HEK293 (cell line): ENCODE measurements around the gene NOVA1.

ENCODE experiments used
- CTCF ChIA-PET: fragments of 350-600 bp; formaldehyde crosslinking; extraction: SDS; loops from one replicate; lab custom pipeline; 2021; ENCODE audit warnings: antibody characterized with exemption; lab: Yijun Ruan, JAX
- POLR2A ChIA-PET: fragments of 300-600 bp; formaldehyde crosslinking; extraction: SDS; loops from one replicate; lab custom pipeline; 2020; ENCODE audit warnings: antibody characterized with exemption, inconsistent platforms; lab: Yijun Ruan, JAX
- H3K27ac ChIP-seq: fragments of 200-500 bp; sonication (Bioruptor generic); 2 replicates; pipeline ENCODE4 v1.5.1; 2014; ENCODE audit warnings: low read depth, low read length, control low read depth, inconsistent platforms; ENCODE audit errors: extremely low read depth
- H3K36me3 ChIP-seq, 2 experiments: fragments of 200-500 bp in 1 of 2; sonication (Bioruptor generic) in 1 of 2; 1 replicate in 1 of 2; 2 replicates in 1 of 2; pipeline ENCODE4 v1.5.1; 2014 to 2017; ENCODE audit warnings: inconsistent platforms in 2 of 2, low read length in 2 of 2; ENCODE audit not compliant: control insufficient read depth in 2 of 2, insufficient read depth in 1 of 2
- H3K4me1 ChIP-seq: fragments of 200-500 bp; sonication (Bioruptor generic); 2 replicates; pipeline ENCODE4 v1.5.1; 2014; ENCODE audit warnings: mild to moderate bottlenecking, low read length, inconsistent platforms; ENCODE audit not compliant: control insufficient read depth, insufficient read depth
- H3K4me3 ChIP-seq: 2 replicates; pipeline ENCODE4 v1.5.1; 2011; ENCODE audit warnings: low read depth, mild to moderate bottlenecking, control low read depth, low read length, moderate library complexity
- H3K9me3 ChIP-seq: fragments of 200-500 bp; sonication (Bioruptor generic); 2 replicates; pipeline ENCODE4 v1.5.1; 2014; ENCODE audit warnings: low read depth, low read length, inconsistent platforms; ENCODE audit not compliant: control insufficient read depth, insufficient read depth
- OSR2 ChIP-seq: fragments of 450-650 bp; formaldehyde crosslinking; IDR thresholded peaks from 2 replicates; pipeline ENCODE4 v1.5.1; 2016; ENCODE audit warnings: missing biosample characterization, missing genetic modification characterization
- PRDM2 ChIP-seq: fragments of 450-650 bp; formaldehyde crosslinking; IDR thresholded peaks from 2 replicates; pipeline ENCODE4 v1.5.1; 2016; ENCODE audit warnings: missing biosample characterization, missing genetic modification characterization, borderline replicate concordance
- SALL2 ChIP-seq: fragments of 450-650 bp; formaldehyde crosslinking; IDR thresholded peaks from 2 replicates; pipeline ENCODE4 v1.5.0; 2017; ENCODE audit warnings: missing biosample characterization, mild to moderate bottlenecking, missing genetic modification characterization, borderline replicate concordance
- ZIC2 ChIP-seq: fragments of 450-650 bp; formaldehyde crosslinking; IDR thresholded peaks from 2 replicates; pipeline ENCODE4 v1.5.1; 2016; ENCODE audit warnings: missing biosample characterization, missing genetic modification characterization
- ZNF114 ChIP-seq: fragments of 450-650 bp; formaldehyde crosslinking; IDR thresholded peaks from 2 replicates; pipeline ENCODE4 v1.5.0; 2017; ENCODE audit warnings: missing biosample characterization, missing genetic modification characterization
- ZNF133 ChIP-seq: fragments of 450-650 bp; formaldehyde crosslinking; IDR thresholded peaks from 2 replicates; pipeline ENCODE4 v1.5.1; 2016; ENCODE audit warnings: missing biosample characterization, missing genetic modification characterization
- ZNF148 ChIP-seq: fragments of 450-650 bp; formaldehyde crosslinking; IDR thresholded peaks from 2 replicates; pipeline ENCODE4 v1.5.0; 2017; ENCODE audit warnings: missing biosample characterization, missing genetic modification characterization, borderline replicate concordance
- ZNF248 ChIP-seq: fragments of 450-650 bp; formaldehyde crosslinking; IDR thresholded peaks from 2 replicates; pipeline ENCODE4 v1.5.1; 2017; ENCODE audit warnings: missing biosample characterization, missing genetic modification characterization
- ZNF366 ChIP-seq: fragments of 450-650 bp; formaldehyde crosslinking; conservative IDR thresholded peaks from 2 replicates; pipeline ENCODE4 v1.5.1; 2016; ENCODE audit warnings: missing biosample characterization, missing genetic modification characterization
- ZNF529 ChIP-seq: fragments of 450-650 bp; formaldehyde crosslinking; IDR thresholded peaks from 2 replicates; pipeline ENCODE4 v1.5.1; 2017; ENCODE audit warnings: missing genetic modification characterization, missing biosample characterization; ENCODE audit not compliant: insufficient replicate concordance
- ZNF549 ChIP-seq: fragments of 450-650 bp; IDR thresholded peaks from 2 replicates; pipeline ENCODE4 v1.5.1; 2018; ENCODE audit warnings: missing biosample characterization, missing genetic modification characterization, mild to moderate bottlenecking, inconsistent platforms, moderate library complexity
- ZNF626 ChIP-seq: fragments of 450-650 bp; sonication (Bioruptor Pico); formaldehyde crosslinking; IDR thresholded peaks from 2 replicates; pipeline ENCODE4 v1.5.1; 2018; ENCODE audit warnings: missing biosample characterization, missing genetic modification characterization, inconsistent platforms
- ZNF670 ChIP-seq: fragments of 450-650 bp; formaldehyde crosslinking; IDR thresholded peaks from 2 replicates; pipeline ENCODE4 v1.5.1; 2016; ENCODE audit warnings: missing biosample characterization, missing genetic modification characterization, low read depth
- ZNF777 ChIP-seq: fragments of 450-650 bp; formaldehyde crosslinking; IDR thresholded peaks from 2 replicates; pipeline ENCODE4 v1.5.1; 2017; ENCODE audit warnings: missing biosample characterization, missing genetic modification characterization, borderline replicate concordance
- ZNF830 ChIP-seq: fragments of 450-650 bp; IDR thresholded peaks from 2 replicates; pipeline ENCODE4 v1.5.0; 2018; ENCODE audit warnings: missing biosample characterization, missing genetic modification characterization, low read depth, mild to moderate bottlenecking, moderate library complexity
- TF ChIP-seq, protein P1 (sequence below): fragments of 450-650 bp; formaldehyde crosslinking; IDR thresholded peaks from 2 replicates; pipeline ENCODE4 v1.5.1; 2016; ENCODE audit warnings: missing biosample characterization, missing genetic modification characterization
- TF ChIP-seq, protein P2 (sequence below): fragments of 450-650 bp; formaldehyde crosslinking; IDR thresholded peaks from 2 replicates; pipeline ENCODE4 v1.5.1; 2016; ENCODE audit warnings: missing biosample characterization, missing genetic modification characterization

Gene NOVA1

GRCh38 chr14:26412421-26412820, 185.4 kb downstream of the NOVA1 start (continued):
- no peak for TF ChIP-seq PRDM2 (tag by site-specific recombination)
- TF ChIP-seq, all 188 proteins: peak for 0

GRCh38 chr14:26410189-26410685, 187.6 kb downstream of the NOVA1 start:
- H3K4me3 ChIP-seq = no peak overlapping the region
- POLR2A ChIA-PET = no interaction called here
- H3K9me3 ChIP-seq = no peaks in the 10 kb centered on the region
- CTCF ChIA-PET = no interaction called here
- no peak overlapping the region for H3K27ac ChIP-seq
- H3K36me3 ChIP-seq = no peaks in the 10 kb centered on the region
- TF ChIP-seq ZNF777 (no peak), ZNF529 (no peak), SALL2 (no peak), ZNF133 (tag by site-specific recombination) (no peak), ZNF670 (tag by site-specific recombination) (no peak), ZNF148 (tag by site-specific recombination) (no peak), ZNF248 (no peak), ZIC2 (tag by site-specific recombination) (no peak), ZNF830 (tag by site-specific recombination) (no peak), OSR2 (tag by site-specific recombination) (no peak), ZNF114 (tag by site-specific recombination) (no peak), ZNF366 (tag by site-specific recombination) (no peak), ZNF626 (no peak), ZNF549 (no peak)
- TF ChIP-seq, protein P1, sequence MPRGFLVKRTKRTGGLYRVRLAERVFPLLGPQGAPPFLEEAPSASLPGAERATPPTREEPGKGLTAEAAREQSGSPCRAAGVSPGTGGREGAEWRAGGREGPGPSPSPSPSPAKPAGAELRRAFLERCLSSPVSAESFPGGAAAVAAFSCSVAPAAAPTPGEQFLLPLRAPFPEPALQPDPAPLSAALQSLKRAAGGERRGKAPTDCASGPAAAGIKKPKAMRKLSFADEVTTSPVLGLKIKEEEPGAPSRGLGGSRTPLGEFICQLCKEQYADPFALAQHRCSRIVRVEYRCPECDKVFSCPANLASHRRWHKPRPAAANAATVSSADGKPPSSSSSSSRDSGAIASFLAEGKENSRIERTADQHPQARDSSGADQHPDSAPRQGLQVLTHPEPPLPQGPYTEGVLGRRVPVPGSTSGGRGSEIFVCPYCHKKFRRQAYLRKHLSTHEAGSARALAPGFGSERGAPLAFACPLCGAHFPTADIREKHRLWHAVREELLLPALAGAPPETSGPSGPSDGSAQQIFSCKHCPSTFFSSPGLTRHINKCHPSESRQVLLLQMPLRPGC = no peak
- TF ChIP-seq, protein P2, sequence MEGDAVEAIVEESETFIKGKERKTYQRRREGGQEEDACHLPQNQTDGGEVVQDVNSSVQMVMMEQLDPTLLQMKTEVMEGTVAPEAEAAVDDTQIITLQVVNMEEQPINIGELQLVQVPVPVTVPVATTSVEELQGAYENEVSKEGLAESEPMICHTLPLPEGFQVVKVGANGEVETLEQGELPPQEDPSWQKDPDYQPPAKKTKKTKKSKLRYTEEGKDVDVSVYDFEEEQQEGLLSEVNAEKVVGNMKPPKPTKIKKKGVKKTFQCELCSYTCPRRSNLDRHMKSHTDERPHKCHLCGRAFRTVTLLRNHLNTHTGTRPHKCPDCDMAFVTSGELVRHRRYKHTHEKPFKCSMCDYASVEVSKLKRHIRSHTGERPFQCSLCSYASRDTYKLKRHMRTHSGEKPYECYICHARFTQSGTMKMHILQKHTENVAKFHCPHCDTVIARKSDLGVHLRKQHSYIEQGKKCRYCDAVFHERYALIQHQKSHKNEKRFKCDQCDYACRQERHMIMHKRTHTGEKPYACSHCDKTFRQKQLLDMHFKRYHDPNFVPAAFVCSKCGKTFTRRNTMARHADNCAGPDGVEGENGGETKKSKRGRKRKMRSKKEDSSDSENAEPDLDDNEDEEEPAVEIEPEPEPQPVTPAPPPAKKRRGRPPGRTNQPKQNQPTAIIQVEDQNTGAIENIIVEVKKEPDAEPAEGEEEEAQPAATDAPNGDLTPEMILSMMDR (tag by site-specific recombination) = no peak
- H3K4me1 ChIP-seq = no peaks in the 10 kb centered on the region
